ENCODE results near the gene EMC10.

Gene EMC10

DNA sequence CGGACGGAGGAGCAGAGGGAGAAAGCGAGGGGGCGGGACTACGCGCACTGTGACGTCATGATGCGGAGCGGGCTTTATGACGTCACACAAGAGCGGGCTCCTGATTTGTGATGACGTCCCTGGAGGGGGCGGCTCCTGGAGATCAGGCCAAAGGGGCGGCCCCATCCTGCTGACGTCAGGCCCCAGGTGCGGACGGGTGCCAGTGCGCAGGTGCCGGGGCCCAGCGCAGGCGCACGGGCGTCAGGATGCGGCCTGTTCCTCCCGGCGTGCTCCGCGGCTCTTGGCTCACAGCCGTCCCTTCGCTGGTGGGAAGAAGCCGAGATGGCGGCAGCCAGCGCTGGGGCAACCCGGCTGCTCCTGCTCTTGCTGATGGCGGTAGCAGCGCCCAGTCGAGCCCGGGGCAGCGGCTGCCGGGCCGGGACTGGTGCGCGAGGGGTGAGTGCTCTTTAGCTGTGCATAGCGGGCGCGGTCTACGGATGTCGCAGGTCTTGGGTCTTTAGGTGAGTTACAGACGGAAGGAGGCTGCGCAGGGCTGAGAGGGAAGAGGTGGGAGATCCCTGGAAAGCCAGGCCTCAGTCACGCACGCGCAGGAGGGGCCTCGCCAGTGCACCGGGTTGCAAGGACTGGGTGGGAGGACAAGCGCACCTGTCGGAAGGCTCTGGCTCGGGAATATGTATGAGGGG lies at the start of gene EMC10, which contains the start of gene GARIN5A (continued):
- TF ChIP-seq, protein P1, sequence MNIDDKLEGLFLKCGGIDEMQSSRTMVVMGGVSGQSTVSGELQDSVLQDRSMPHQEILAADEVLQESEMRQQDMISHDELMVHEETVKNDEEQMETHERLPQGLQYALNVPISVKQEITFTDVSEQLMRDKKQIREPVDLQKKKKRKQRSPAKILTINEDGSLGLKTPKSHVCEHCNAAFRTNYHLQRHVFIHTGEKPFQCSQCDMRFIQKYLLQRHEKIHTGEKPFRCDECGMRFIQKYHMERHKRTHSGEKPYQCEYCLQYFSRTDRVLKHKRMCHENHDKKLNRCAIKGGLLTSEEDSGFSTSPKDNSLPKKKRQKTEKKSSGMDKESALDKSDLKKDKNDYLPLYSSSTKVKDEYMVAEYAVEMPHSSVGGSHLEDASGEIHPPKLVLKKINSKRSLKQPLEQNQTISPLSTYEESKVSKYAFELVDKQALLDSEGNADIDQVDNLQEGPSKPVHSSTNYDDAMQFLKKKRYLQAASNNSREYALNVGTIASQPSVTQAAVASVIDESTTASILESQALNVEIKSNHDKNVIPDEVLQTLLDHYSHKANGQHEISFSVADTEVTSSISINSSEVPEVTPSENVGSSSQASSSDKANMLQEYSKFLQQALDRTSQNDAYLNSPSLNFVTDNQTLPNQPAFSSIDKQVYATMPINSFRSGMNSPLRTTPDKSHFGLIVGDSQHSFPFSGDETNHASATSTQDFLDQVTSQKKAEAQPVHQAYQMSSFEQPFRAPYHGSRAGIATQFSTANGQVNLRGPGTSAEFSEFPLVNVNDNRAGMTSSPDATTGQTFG (tag by site-specific recombination; IDR thresholded peaks at IDR 0.05; ENCODE audit: borderline replicate concordance) = no peak
- TF ChIP-seq GLIS2 (tag by site-specific recombination; IDR thresholded peaks at IDR 0.05) = peak; percentile 48
- no peak for TF ChIP-seq ZNF114 (tag by site-specific recombination; IDR thresholded peaks at IDR 0.05)
- no peak for TF ChIP-seq ZNF423 (tag by site-specific recombination; IDR thresholded peaks at IDR 0.05)
- TF ChIP-seq ZNF792 (tag by site-specific recombination; IDR thresholded peaks at IDR 0.05) = no peak
- no peak for TF ChIP-seq ZNF623 (tag by site-specific recombination; IDR thresholded peaks at IDR 0.05)
- TF ChIP-seq, protein P2, sequence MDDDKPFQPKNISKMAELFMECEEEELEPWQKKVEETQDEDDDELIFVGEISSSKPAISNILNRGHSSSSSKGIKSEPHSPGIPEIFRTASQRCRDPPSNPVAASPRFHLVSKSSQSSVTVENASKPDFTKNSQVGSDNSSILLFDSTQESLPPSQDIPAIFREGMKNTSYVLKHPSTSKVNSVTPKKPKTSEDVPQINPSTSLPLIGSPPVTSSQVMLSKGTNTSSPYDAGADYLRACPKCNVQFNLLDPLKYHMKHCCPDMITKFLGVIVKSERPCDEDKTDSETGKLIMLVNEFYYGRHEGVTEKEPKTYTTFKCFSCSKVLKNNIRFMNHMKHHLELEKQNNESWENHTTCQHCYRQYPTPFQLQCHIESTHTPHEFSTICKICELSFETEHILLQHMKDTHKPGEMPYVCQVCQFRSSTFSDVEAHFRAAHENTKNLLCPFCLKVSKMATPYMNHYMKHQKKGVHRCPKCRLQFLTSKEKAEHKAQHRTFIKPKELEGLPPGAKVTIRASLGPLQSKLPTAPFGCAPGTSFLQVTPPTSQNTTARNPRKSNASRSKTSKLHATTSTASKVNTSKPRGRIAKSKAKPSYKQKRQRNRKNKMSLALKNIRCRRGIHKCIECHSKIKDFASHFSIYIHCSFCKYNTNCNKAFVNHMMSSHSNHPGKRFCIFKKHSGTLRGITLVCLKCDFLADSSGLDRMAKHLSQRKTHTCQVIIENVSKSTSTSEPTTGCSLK (tag by site-specific recombination; IDR thresholded peaks at IDR 0.05) = no peak
- no peak for TF ChIP-seq ZNF837 (tag by site-specific recombination; IDR thresholded peaks at IDR 0.05)
- TF ChIP-seq PRDM10 (tag by site-specific recombination; IDR thresholded peaks at IDR 0.05) = peak; percentile 77
- TF ChIP-seq ZNF544 (tag by site-specific recombination; IDR thresholded peaks at IDR 0.05) = no peak
- TF ChIP-seq, protein P3, sequence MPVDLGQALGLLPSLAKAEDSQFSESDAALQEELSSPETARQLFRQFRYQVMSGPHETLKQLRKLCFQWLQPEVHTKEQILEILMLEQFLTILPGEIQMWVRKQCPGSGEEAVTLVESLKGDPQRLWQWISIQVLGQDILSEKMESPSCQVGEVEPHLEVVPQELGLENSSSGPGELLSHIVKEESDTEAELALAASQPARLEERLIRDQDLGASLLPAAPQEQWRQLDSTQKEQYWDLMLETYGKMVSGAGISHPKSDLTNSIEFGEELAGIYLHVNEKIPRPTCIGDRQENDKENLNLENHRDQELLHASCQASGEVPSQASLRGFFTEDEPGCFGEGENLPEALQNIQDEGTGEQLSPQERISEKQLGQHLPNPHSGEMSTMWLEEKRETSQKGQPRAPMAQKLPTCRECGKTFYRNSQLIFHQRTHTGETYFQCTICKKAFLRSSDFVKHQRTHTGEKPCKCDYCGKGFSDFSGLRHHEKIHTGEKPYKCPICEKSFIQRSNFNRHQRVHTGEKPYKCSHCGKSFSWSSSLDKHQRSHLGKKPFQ (tag by site-specific recombination; IDR thresholded peaks at IDR 0.05) = peak; percentile 66; the same call in 1 of the 2 replicates
- TF ChIP-seq YY2 (tag by site-specific recombination; IDR thresholded peaks at IDR 0.05) = peak; percentile 99
- TF ChIP-seq ZNF530 (tag by site-specific recombination; IDR thresholded peaks at IDR 0.05; ENCODE audit: low read depth) = no peak
- TF ChIP-seq, protein P4, sequence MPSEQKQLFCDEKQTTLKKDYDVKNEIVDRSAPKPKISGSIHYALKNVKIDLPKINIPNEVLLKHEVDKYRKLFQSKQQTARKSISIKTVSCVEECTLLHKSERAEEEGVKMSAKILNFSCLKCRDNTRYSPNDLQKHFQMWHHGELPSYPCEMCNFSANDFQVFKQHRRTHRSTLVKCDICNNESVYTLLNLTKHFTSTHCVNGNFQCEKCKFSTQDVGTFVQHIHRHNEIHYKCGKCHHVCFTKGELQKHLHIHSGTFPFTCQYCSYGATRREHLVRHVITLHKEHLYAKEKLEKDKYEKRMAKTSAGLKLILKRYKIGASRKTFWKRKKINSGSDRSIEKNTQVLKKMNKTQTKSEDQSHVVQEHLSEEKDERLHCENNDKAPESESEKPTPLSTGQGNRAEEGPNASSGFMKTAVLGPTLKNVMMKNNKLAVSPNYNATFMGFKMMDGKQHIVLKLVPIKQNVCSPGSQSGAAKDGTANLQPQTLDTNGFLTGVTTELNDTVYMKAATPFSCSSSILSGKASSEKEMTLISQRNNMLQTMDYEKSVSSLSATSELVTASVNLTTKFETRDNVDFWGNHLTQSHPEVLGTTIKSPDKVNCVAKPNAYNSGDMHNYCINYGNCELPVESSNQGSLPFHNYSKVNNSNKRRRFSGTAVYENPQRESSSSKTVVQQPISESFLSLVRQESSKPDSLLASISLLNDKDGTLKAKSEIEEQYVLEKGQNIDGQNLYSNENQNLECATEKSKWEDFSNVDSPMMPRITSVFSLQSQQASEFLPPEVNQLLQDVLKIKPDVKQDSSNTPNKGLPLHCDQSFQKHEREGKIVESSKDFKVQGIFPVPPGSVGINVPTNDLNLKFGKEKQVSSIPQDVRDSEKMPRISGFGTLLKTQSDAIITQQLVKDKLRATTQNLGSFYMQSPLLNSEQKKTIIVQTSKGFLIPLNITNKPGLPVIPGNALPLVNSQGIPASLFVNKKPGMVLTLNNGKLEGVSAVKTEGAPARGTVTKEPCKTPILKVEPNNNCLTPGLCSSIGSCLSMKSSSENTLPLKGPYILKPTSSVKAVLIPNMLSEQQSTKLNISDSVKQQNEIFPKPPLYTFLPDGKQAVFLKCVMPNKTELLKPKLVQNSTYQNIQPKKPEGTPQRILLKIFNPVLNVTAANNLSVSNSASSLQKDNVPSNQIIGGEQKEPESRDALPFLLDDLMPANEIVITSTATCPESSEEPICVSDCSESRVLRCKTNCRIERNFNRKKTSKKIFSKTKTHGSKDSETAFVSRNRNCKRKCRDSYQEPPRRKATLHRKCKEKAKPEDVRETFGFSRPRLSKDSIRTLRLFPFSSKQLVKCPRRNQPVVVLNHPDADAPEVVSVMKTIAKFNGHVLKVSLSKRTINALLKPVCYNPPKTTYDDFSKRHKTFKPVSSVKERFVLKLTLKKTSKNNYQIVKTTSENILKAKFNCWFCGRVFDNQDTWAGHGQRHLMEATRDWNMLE (tag by site-specific recombination; conservative IDR thresholded peaks at IDR 0.05; ENCODE audit: low read depth) = 0 out of 2 replicates have a peak, but pooled peaks have one; percentile 28
- TF ChIP-seq GLIS1 (tag by site-specific recombination; IDR thresholded peaks at IDR 0.05) = peak; percentile 82
- TF ChIP-seq ZNF174 (tag by site-specific recombination; IDR thresholded peaks at IDR 0.05) = no peak
- no peak for TF ChIP-seq ZNF48 (tag by site-specific recombination; IDR thresholded peaks at IDR 0.05)
- peak; percentile 38; the same call in 1 of the 2 replicates for TF ChIP-seq ZNF324 (tag by site-specific recombination; IDR thresholded peaks at IDR 0.05)
- no peak for TF ChIP-seq HIC1 (tag by site-specific recombination; IDR thresholded peaks at IDR 0.05)
- peak; percentile 90 for TF ChIP-seq ZFP37 (tag by site-specific recombination; IDR thresholded peaks at IDR 0.05)
- peak; percentile 59; the same call in 1 of the 2 replicates for TF ChIP-seq ZNF391 (tag by site-specific recombination; IDR thresholded peaks at IDR 0.05; ENCODE audit: borderline replicate concordance, low read depth)
- TF ChIP-seq ZFP41 (tag by site-specific recombination; IDR thresholded peaks at IDR 0.05; ENCODE audit: borderline replicate concordance) = no peak

Measured in HEK293 (cell line).